SK-N-MC (cell line): ENCODE data around the gene ERP27.

Source experiments
- DNase-seq: peaks from one replicate; pipeline ENCODE4 v3.0.0-alpha.2; 2011; ENCODE audit warnings: low read depth, low spot score
- H3K27ac ChIP-seq: fragments of 200-600 bp; sonication (generic); 2 replicates; pipeline ENCODE4 v1.5.1; 2016; ENCODE audit warnings: mixed run types
- H3K36me3 ChIP-seq: fragments of 200-600 bp; sonication (generic); 2 replicates; pipeline ENCODE4 v1.6.1; 2017; ENCODE audit warnings: antibody characterized with exemption, low read length, mixed read lengths; ENCODE audit not compliant: insufficient read depth
- H3K4me3 ChIP-seq: fragments of 200-600 bp; sonication (generic); 2 replicates; pipeline ENCODE4 v1.5.1; 2016
- H3K9ac ChIP-seq: fragments of 200-600 bp; sonication (generic); 2 replicates; pipeline ENCODE4 v1.8.0; 2017; ENCODE audit warnings: mixed run types, mixed read lengths; ENCODE audit not compliant: insufficient read length
- H3K9me3 ChIP-seq: fragments of 200-600 bp; sonication (generic); 2 replicates; pipeline ENCODE4 v1.6.1; 2017; ENCODE audit warnings: low read depth, mild to moderate bottlenecking, antibody characterized with exemption, low read length, moderate library complexity, mixed read lengths
- EZH2 ChIP-seq: fragments of 200-600 bp; sonication (generic); IDR thresholded peaks from one replicate; pipeline ENCODE4 v1.6.1; 2017; ENCODE audit warnings: antibody characterized with exemption
- FOXP2 ChIP-seq: optimal IDR thresholded peaks from 2 replicates; pipeline ENCODE3; 2011; ENCODE audit warnings: mild to moderate bottlenecking, moderate library complexity; ENCODE audit not compliant: insufficient read depth; ENCODE audit errors: extremely low read length, control extremely low read depth
- POLR2AphosphoS5 ChIP-seq: IDR thresholded peaks from 2 replicates; pipeline ENCODE4 v1.6.1; 2012; ENCODE audit warnings: mild to moderate bottlenecking, low read depth, low read length, borderline replicate concordance

Gene ERP27

DNA sequence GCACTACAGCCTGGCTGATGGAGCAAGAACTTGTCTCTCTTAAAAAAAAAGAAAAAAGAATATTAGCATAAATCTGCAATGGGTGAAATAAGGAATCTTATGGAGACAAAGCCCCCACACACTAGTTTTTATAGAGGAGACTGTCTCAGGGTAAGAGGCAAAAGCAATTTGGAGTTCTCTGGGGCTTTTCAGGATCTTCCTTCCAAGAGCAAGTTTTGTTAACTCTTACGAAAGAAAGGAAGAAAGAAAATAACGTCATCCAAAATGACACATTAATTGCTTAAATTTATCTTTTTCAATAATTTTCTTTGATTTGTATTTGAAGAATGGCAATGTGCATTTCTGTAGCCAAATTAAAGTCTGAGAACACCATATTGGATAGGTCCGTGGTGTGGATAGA lies 38.3 kb upstream of the ERP27 start:
- H3K9ac ChIP-seq = no peak overlapping the region
- no peak overlapping the region for H3K27ac ChIP-seq
- no peak for DNase-seq
- H3K4me3 ChIP-seq = no peak overlapping the region
- TF ChIP-seq EZH2 = no peak
- TF ChIP-seq POLR2AphosphoS5 = no peak
- H3K36me3 ChIP-seq = no peaks in the 10 kb centered on the region
- no peaks in the 10 kb centered on the region for H3K9me3 ChIP-seq

DNA sequence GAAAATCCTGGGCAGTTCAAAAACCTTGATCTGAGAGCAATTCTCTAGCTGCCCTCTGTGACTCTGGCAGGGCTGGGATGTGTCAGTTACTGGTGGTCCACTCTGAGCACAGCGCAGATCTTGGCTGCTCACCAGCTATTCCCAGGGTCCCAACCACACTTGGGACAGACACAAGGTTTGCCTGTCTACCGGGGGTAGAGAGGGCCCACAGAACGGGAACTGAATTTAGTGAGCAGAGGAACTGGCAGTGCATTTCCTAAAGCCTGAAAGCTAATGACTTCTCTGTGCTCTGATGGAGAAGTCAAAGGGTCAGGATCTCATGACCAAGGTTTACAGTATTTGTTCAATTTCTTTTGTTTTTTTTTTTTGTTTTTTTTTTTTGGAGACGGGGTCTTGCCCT lies 37.1 kb upstream of the ERP27 start:
- H3K27ac ChIP-seq = no peak overlapping the region
- no peak for DNase-seq
- TF ChIP-seq POLR2AphosphoS5 = no peak
- TF ChIP-seq FOXP2 = no peak
- no peak for TF ChIP-seq EZH2

DNA sequence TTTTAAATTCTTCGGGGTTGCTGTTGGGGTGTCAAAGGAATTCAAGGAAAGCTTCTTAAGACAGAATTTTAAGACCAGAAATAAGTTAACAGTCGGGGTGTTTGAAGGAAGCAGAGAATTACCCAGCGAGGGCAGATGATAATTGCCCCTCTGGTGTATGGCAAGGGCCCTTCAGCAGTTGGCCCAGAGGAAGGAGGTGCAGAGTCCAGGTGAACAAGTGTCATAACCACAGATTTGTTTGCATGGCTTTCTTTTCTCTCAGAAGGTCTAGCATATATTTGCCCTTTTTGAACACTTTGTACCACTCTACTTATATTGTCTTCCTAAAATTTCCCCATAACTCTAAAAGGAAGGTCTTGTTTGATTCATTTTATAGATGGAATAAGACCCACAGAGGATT lies 36.3 kb upstream of the ERP27 start:
- Histone ChIP-seq H3K9me3 (no peaks in the 10 kb centered on the region), H3K4me3 (no peak overlapping the region), H3K9ac (no peak overlapping the region), H3K36me3 (no peaks in the 10 kb centered on the region), H3K27ac (no peak overlapping the region)
- TF ChIP-seq FOXP2 (no peak), EZH2 (no peak), POLR2AphosphoS5 (no peak)
- DNase-seq = no peak

More for the DNA sequence above, 37.1 kb upstream of the ERP27 start:
- H3K9me3 ChIP-seq = no peaks in the 10 kb centered on the region
- H3K9ac ChIP-seq = no peak overlapping the region
- H3K36me3 ChIP-seq = no peaks in the 10 kb centered on the region
- H3K4me3 ChIP-seq = no peak overlapping the region

DNA sequence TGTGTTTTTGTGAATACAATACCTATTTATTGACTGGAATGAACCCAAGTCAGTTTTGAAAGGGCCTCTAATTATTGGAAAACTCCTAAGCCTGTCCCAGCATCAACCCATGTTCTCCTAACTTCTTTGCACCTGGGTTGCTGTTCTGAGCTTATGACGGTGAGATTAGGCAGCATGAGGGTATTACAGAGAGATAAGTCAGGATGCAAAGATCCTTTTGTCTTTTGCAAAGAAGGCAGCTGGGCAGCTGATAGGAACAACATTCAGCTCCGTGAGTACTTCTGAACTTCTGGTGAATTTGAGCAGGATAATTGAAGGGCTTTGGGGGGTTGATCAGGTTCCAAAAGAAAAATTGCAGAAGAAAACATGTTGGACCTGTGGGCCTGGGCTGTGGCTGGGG lies 34.5 kb upstream of the ERP27 start, which contains the start of gene PDE6H:
PDE6H (plus strand) TSS at position 227 of the 400 bp plus-strand sequence. CDS start 4,971 bp downstream, outside the sequence.
- Histone ChIP-seq H3K27ac (no peak within 1 kb of the TSS), H3K4me3 (no peak within 1 kb of the TSS), H3K36me3 (no peaks in the 10 kb centered on the region), H3K9me3 (no peaks in the 10 kb centered on the region), H3K9ac (no peak within 1 kb of the TSS)
- no peak for DNase-seq
- TF ChIP-seq FOXP2 = no peak
- TF ChIP-seq EZH2 = no peak
- TF ChIP-seq POLR2AphosphoS5 = no peak

DNA sequence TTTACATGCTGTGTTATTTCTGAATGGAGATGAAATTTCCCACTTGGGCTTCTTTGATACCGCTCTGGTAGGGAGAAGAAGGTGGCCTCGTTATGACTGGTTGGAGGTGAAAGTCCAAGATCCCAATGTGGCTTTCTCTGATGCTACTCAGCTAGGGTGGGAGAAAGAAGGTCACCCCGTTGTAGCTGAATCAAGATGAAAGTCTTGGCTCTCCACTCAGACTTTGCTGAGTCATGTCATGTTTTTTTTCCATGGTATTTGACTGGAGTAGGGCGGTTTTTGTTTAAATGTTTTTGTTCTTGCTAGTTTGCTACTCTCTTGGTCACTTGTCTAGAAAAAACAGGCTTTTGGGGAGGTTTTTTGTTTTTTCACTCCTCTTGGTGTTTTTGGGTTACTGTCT lies 32.1 kb upstream of the ERP27 start:
- no peak overlapping the region for H3K27ac ChIP-seq

DNA sequence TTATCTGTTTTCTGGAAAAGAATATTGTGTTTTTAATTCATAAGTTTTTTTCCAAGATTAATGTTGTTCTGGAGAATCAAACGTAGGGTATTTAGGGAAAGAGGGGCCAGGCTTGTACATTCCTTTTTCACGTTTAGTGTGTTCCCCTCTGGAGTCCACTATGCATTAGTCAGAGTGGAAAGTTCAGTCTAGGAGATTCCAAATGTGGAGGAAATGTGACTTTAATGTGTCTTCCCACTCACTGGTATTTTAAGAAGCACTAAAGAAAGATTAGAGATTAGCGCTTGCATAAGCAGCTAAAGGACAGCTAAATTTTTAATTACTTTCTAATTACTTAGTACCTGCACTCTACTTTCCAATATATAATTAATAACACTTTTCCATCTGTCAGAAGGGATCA lies 30.1 kb upstream of the ERP27 start:
- H3K9me3 ChIP-seq = no peaks in the 10 kb centered on the region
- TF ChIP-seq FOXP2 (no peak), EZH2 (no peak), POLR2AphosphoS5 (no peak)
- no peak overlapping the region for H3K9ac ChIP-seq
- DNase-seq = no peak
- no peak overlapping the region for H3K4me3 ChIP-seq
- no peak overlapping the region for H3K27ac ChIP-seq
- H3K36me3 ChIP-seq = no peaks in the 10 kb centered on the region

More for the DNA sequence above, 32.1 kb upstream of the ERP27 start:
- Histone ChIP-seq H3K9ac (no peak overlapping the region), H3K36me3 (no peaks in the 10 kb centered on the region), H3K4me3 (no peak overlapping the region), H3K9me3 (no peaks in the 10 kb centered on the region)
- no peak for DNase-seq
- TF ChIP-seq FOXP2 (no peak), EZH2 (no peak), POLR2AphosphoS5 (no peak)

DNA sequence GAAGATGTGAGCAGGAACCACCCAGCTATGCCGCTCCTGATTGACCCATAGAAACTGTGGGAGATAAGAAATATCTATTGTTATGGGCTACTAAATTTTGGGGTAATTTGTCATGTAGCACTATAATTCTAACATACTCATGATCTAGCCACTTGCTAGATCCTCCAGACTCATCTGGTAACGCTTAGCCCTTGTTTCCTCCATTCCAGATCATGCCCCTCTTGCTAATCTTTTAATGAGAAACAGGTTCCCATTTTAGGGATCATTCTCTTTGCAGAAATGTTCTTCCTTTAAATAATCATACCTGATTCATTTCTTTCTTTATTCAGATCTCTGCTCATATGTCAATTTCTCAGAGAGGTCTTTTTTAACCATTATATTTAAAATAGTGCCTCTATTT lies 26.9 kb upstream of the ERP27 start:
- Histone ChIP-seq H3K36me3 (no peaks in the 10 kb centered on the region), H3K9me3 (no peaks in the 10 kb centered on the region), H3K9ac (no peak overlapping the region), H3K27ac (no peak overlapping the region), H3K4me3 (no peak overlapping the region)
- no peak for DNase-seq
- TF ChIP-seq POLR2AphosphoS5 (no peak), EZH2 (no peak), FOXP2 (no peak)

DNA sequence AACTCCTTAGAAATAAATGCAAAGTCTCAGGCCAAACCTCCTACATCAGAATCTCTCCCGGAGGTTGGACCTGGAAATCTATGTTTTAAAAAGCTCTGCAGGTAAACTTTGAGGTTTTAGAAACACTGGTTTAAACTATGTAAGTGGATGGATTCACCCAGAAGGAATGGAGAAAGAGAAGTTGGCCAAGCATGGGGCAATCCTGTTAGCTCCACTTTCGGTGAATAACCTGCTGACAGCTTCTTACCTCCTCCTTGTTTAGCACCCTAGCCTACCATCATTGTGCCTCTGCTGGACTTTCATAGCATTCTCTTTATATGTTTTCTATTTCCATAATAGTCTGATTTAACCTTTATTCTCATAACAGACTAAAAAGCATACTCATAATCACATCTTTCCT lies 26.1 kb upstream of the ERP27 start:
- DNase-seq = no peak
- TF ChIP-seq FOXP2 = no peak
- no peak for TF ChIP-seq POLR2AphosphoS5
- no peak for TF ChIP-seq EZH2
- Histone ChIP-seq H3K9ac (no peak overlapping the region), H3K36me3 (no peaks in the 10 kb centered on the region), H3K27ac (no peak overlapping the region), H3K9me3 (no peaks in the 10 kb centered on the region), H3K4me3 (no peak overlapping the region)

DNA sequence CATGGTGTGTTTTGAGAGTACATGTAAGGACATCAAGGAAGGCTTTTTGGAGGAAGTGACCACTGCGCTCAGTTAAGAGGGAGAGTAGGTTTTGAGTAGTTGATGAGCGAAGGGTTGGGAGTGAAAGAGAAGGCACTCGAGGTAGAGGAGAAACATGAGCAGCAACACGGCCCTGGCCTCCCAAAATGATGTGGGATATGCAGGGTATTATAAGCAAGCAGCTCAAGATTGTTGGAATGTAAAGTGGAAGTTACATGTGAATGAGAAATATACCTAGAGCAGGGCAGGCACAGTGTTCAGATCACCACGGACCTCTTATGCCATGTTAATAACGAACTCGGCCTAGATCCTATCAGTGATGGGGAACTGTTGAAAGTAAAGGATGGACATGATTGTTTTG lies 25.2 kb upstream of the ERP27 start:
- TF ChIP-seq EZH2 (no peak), POLR2AphosphoS5 (no peak), FOXP2 (no peak)
- no peak for DNase-seq
- Histone ChIP-seq H3K4me3 (no peak overlapping the region), H3K36me3 (no peaks in the 10 kb centered on the region), H3K9ac (no peak overlapping the region), H3K27ac (no peak overlapping the region), H3K9me3 (no peaks in the 10 kb centered on the region)
